BJ (cell line): ENCODE data around the gene TBXAS1. TPM values are rescaled to one million over a fixed set of nuclear protein-coding genes. Genes with fewer than 3 reads are reported as not detected.

Source experiments
- CTCF ChIA-PET: fragments of 350-600 bp; formaldehyde crosslinking; extraction: SDS; loops from one replicate; lab custom pipeline; 2021; ENCODE audit warnings: antibody characterized with exemption, inconsistent platforms; lab: Yijun Ruan, JAX
- POLR2A ChIA-PET: fragments of 300-600 bp; sonication (Branson Sonifier 250); formaldehyde crosslinking; extraction: SDS; loops from one replicate; lab custom pipeline; 2021; ENCODE audit warnings: antibody characterized with exemption; lab: Charles Lee
- DNase-seq: peaks from one replicate; pipeline ENCODE4 v3.0.0-alpha.2; 2011; ENCODE audit warnings: low read depth
- H3K27me3 ChIP-seq: 2 replicates; pipeline ENCODE4 v1.6.0; 2011; ENCODE audit warnings: low read length; ENCODE audit not compliant: control insufficient read depth, insufficient read depth
- H3K36me3 ChIP-seq: 2 replicates; pipeline ENCODE4 v1.5.1; 2011; ENCODE audit warnings: low read length; ENCODE audit not compliant: control insufficient read depth, insufficient read depth
- H3K4me3 ChIP-seq: 2 replicates; pipeline ENCODE4 v1.5.1; 2011; ENCODE audit warnings: low read depth, mild to moderate bottlenecking, control low read depth, low read length
- CTCF ChIP-seq: IDR thresholded peaks from 2 replicates; pipeline ENCODE4 v1.5.1; 2011; ENCODE audit warnings: low read depth, mild to moderate bottlenecking, control low read depth, inconsistent platforms, low read length, moderate library complexity; ENCODE audit not compliant: insufficient read depth
- polyA plus RNA-seq: library from polyadenylated mRNA; depleted of rRNA; stranded (reverse); fragments of >200 nt; gene quantifications from 2 replicates; pipeline ENCODE4 v1.2.3, GENCODE V29; 2011

The TBXAS1 gene
- polyA plus RNA-seq, 1 experiment: 0.16 TPM

GRCh38 chr7:139992353-139993044 is 163.4 kb downstream of the TBXAS1 start:
- no peaks in the 10 kb centered on the region for H3K36me3 ChIP-seq
- TF ChIP-seq CTCF: no peak
- H3K4me3 ChIP-seq: no peak overlapping the region
- POLR2A ChIA-PET: no interaction called here
- no peaks in the 10 kb centered on the region; the same call in 1 of the 2 replicates for H3K27me3 ChIP-seq
- CTCF ChIA-PET: interaction anchor here (0.9 to 1.5 kb wide), 3 partner anchors 31 to 391 kb away, joined by 3 to 6 read pairs (median 5); no protein-coding TSS in a partner anchor
- no peak for DNase-seq

DNA sequence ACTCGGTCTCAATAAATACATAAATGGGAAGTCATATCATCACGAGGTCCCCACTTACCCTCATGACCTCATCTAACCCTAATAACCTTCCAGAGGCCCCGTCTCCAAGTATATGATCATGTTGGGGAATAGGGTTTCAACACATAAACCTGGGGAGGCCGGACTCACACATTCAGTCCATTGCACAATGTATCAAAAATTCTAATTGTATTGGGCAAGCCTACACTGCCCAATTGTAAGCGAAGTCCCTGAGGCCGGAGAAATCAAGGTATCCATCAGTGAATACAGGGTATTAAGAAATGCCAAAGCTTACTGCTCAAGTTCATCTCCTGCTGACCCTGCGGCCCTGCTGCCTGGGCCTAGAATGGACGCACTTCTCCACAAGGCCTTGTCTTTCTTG is 164.1 kb downstream of the TBXAS1 start:
- TF ChIP-seq CTCF: no peak
- no peak for DNase-seq
- Histone ChIP-seq H3K4me3 (no peak overlapping the region), H3K27me3 (no peaks in the 10 kb centered on the region; the same call in 1 of the 2 replicates), H3K36me3 (no peaks in the 10 kb centered on the region)
- ChIA-PET POLR2A (no interaction called here), CTCF (interaction anchor here (1.0 to 1.5 kb wide), 3 partner anchors 32 to 392 kb away, joined by 3 to 5 read pairs (median 3); no protein-coding TSS in a partner anchor)

DNA sequence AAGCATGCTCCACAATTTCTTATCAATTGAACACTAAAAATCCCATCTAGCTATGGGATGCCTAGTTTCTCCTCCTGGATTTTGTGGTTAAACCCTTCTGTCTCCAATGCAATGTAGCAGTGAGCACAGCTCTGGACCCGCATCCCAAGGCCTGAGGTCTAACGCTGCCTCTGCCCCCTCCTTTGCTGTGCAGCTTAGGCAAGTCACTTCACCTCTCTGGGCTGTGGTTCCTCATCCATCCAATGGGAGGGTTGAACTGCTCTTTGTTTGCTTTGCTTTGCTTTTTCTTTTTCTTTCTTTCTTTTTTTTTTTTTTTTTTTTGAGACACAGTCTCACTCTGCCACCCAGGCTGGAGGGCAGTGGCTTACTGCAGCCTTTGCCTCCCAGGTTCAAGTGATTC is 164.5 kb downstream of the TBXAS1 start:
- CTCF ChIA-PET: interaction anchor here (0.7 to 1.5 kb wide), 4 partner anchors 32 to 377 kb away, joined by 3 to 4 read pairs (median 3); no protein-coding TSS in a partner anchor
- TF ChIP-seq CTCF: no peak
- POLR2A ChIA-PET: no interaction called here
- Histone ChIP-seq H3K4me3 (no peak overlapping the region), H3K27me3 (no peaks in the 10 kb centered on the region; the same call in 1 of the 2 replicates), H3K36me3 (no peaks in the 10 kb centered on the region)
- DNase-seq: no peak

- Histone ChIP-seq H3K27me3 (no peaks in the 10 kb centered on the region; the same call in none of the 2 replicates), H3K4me3 (no peak overlapping the region), H3K36me3 (no peaks in the 10 kb centered on the region)
- CTCF ChIA-PET: interaction anchor here (0.6 to 1.6 kb wide), 7 partner anchors 33 to 495 kb away, joined by 3 to 8 read pairs (median 3); no protein-coding TSS in a partner anchor
- no peak for DNase-seq
- POLR2A ChIA-PET: no interaction called here
- TF ChIP-seq CTCF: no peak
Observed at GRCh38 chr7:139994356-139994755, 165.3 kb downstream of the TBXAS1 start.

GRCh38 chr7:139995017-139995915 is 166.2 kb downstream of the TBXAS1 start:
- no peak overlapping the region for H3K4me3 ChIP-seq
- TF ChIP-seq CTCF: no peak
- H3K36me3 ChIP-seq: no peaks in the 10 kb centered on the region
- CTCF ChIA-PET: interaction anchor here (0.6 to 1.6 kb wide), 4 partner anchors 11 to 496 kb away, joined by 3 to 8 read pairs (median 3); no protein-coding TSS in a partner anchor
- DNase-seq: no peak
- H3K27me3 ChIP-seq: no peaks in the 10 kb centered on the region; the same call in none of the 2 replicates
- POLR2A ChIA-PET: no interaction called here
